Tibial nerve (tissue), 4 donors: ENCODE data around the gene STAC3.

ENCODE experiments used
- EP300 ChIP-seq, 2 donors: sonication (generic); formaldehyde crosslinking; IDR thresholded peaks; one replicate each; pipeline ENCODE4 v1.6.1; 2017; ENCODE audit warnings: antibody characterized with exemption in 2 of 2, mild to moderate bottlenecking in 1 of 2
- POLR2A ChIP-seq, 2 donors: fragments of 450-650 bp; IDR thresholded peaks; one replicate each; pipeline ENCODE4 v1.6.1; 2017; ENCODE audit warnings: antibody characterized with exemption in 2 of 2, mild to moderate bottlenecking in 2 of 2, moderate library complexity in 2 of 2
- TF ChIP-seq, protein P1 (sequence below), 5 experiments: fragments of 200-600 bp in 3 of 5; fragments of 450-650 bp in 2 of 5; sonication (generic) in 3 of 5; IDR thresholded peaks; one replicate each; pipeline ENCODE4 v1.5.1; 2016 to 2019; ENCODE audit warnings: antibody characterized with exemption in 5 of 5, mild to moderate bottlenecking in 3 of 5, moderate library complexity in 2 of 5

DNA sequence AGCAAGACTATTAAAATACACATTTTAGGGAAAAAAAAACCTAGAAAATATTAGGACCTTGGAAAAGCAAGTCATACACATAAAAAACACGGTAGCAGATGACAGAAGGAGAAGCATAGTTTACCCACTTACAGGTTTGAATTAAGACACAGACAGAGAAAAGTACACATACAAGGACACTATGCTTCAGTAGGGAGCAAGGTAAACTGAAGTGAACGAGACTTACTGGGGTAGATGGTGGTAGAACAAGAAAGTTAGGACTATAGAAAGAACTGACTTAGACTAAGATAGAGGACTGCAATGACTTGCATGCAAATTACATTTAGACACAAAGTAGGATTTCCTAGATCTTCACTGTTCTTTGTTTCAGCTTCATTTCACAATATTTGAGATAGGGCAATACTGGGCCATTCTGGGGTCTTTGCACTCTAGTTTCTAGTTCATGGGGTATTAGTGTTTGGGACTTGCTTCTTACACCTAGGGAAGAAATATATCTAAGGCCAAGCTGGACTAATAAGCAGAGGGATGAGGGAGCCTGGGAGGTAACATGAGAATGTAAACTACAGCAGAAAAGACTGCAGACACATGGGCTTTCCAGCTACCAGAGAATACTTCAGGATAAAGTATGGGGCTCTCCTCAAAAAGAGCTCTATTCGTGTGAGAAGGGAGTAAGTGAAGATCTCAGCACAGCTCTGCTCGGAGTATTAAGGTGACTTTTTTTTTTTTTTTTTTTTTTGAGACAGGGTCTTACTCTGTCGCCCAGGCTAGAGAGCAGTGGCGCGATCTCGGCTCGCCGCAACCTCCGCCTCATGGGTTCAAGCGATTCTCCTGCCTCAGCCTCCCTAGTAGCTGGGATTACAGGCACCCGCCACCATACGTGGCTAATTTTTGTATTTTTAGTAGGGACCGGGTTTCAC lies 27.7 kb upstream of the STAC3 start:
- TF ChIP-seq, protein P1, sequence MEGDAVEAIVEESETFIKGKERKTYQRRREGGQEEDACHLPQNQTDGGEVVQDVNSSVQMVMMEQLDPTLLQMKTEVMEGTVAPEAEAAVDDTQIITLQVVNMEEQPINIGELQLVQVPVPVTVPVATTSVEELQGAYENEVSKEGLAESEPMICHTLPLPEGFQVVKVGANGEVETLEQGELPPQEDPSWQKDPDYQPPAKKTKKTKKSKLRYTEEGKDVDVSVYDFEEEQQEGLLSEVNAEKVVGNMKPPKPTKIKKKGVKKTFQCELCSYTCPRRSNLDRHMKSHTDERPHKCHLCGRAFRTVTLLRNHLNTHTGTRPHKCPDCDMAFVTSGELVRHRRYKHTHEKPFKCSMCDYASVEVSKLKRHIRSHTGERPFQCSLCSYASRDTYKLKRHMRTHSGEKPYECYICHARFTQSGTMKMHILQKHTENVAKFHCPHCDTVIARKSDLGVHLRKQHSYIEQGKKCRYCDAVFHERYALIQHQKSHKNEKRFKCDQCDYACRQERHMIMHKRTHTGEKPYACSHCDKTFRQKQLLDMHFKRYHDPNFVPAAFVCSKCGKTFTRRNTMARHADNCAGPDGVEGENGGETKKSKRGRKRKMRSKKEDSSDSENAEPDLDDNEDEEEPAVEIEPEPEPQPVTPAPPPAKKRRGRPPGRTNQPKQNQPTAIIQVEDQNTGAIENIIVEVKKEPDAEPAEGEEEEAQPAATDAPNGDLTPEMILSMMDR (IDR thresholded peaks at IDR 0.05), result no peak
- no peak for TF ChIP-seq POLR2A (IDR thresholded peaks at IDR 0.05)
- TF ChIP-seq EP300 (IDR thresholded peaks at IDR 0.05), result no peak
